ENCODE data around the gene TC2N.
"Not testable (repeated sequence)": the region's sequence is repeated elsewhere in the genome, so short reads cannot be mapped to it uniquely, and the experiment has no call there.

The TC2N gene

GRCh38 chr14:91830777-91831176, 36.6 kb downstream of the TC2N start:
- DNase-seq, result peak; percentile 74

GRCh38 chr14:91829511-91829910, 37.8 kb downstream of the TC2N start:
- no peak for DNase-seq

- DNase-seq, result no peak
Observed at GRCh38 chr14:91827746-91828145, 39.6 kb downstream of the TC2N start.

- DNase-seq, result no peak
Observed at GRCh38 chr14:91817566-91818325, 49.6 kb downstream of the TC2N start.

- no peak for DNase-seq
Observed at GRCh38 chr14:91814317-91814716, 53.0 kb downstream of the TC2N start.

GRCh38 chr14:91810699-91811098, 56.6 kb downstream of the TC2N start:
- DNase-seq, result no peak

GRCh38 chr14:91806716-91807115, 60.6 kb downstream of the TC2N start:
- DNase-seq, result no peak

- DNase-seq, result not testable (repeated sequence)
Observed at GRCh38 chr14:91806094-91806493, 61.2 kb downstream of the TC2N start.

- no peak for DNase-seq
Observed at GRCh38 chr14:91805659-91806058, 61.7 kb downstream of the TC2N start.

- no peak for DNase-seq
Observed at GRCh38 chr14:91801358-91801757, 66.0 kb downstream of the TC2N start.

GRCh38 chr14:91796617-91797347, 70.6 kb downstream of the TC2N start:
- DNase-seq, result no peak

- DNase-seq, result no peak
Observed at GRCh38 chr14:91793704-91794103, 73.6 kb downstream of the TC2N start.

GRCh38 chr14:91786188-91786587, 81.1 kb downstream of the TC2N start:
- DNase-seq, result no peak

- DNase-seq, result no peak
Observed at GRCh38 chr14:91780452-91780851, 86.9 kb downstream of the TC2N start.

- no peak for DNase-seq
Observed at GRCh38 chr14:91778217-91778616, 89.1 kb downstream of the TC2N start.

GRCh38 chr14:91774140-91775096, 92.9 kb downstream of the TC2N start:
- peak; percentile 40 for DNase-seq

- DNase-seq, result no peak
Observed at GRCh38 chr14:91770185-91770584, 97.2 kb downstream of the TC2N start.

GRCh38 chr14:91755570-91756295, 111.6 kb downstream of the TC2N start:
- no peak for DNase-seq

GRCh38 chr14:91754819-91755218, 112.5 kb downstream of the TC2N start:
- DNase-seq, result no peak

GRCh38 chr14:91754185-91754584, 113.2 kb downstream of the TC2N start:
- DNase-seq, result no peak

- DNase-seq, result peak; percentile 86
Observed at GRCh38 chr14:91753501-91754128, 113.7 kb downstream of the TC2N start.

- no peak for DNase-seq
Observed at GRCh38 chr14:91752961-91753360, 114.4 kb downstream of the TC2N start.
